ENCODE data around the gene PMPCA. TPM values are rescaled to one million over a fixed set of nuclear protein-coding genes. Genes with fewer than 3 reads are reported as not detected.

PMPCA gene
- total RNA-seq, 2 donors from 2014 or later: 89.7 to 123 TPM

GRCh38 chr9:136471802-136472487, 61.5 kb downstream of the PMPCA start:
- Mint-ChIP-seq H3K4me1 (no peaks in the 10 kb centered on the region), H3K4me3 (no peak overlapping the region), H3K9me3 (no peaks in the 10 kb centered on the region), H3K27ac (no peak overlapping the region), H3K27me3 (no peaks in the 10 kb centered on the region), H3K36me3 (ENCODE audit: low read depth) (peaks cover 96% of the 10 kb centered on the region)
- ATAC-seq (replicated peaks): no peak

- Mint-ChIP-seq H3K4me1 (no peaks in the 10 kb centered on the region), H3K36me3 (ENCODE audit: low read depth) (peaks cover 96% of the 10 kb centered on the region), H3K27ac (no peak overlapping the region), H3K27me3 (no peaks in the 10 kb centered on the region), H3K4me3 (no peak overlapping the region), H3K9me3 (no peaks in the 10 kb centered on the region)
- no peak for ATAC-seq (replicated peaks)
These were observed 62.3 kb downstream of the PMPCA start for GRCh38 chr9:136472640-136473353.

- ATAC-seq (replicated peaks): no peak
- Mint-ChIP-seq H3K36me3 (ENCODE audit: low read depth) (peaks cover 96% of the 10 kb centered on the region), H3K4me1 (no peaks in the 10 kb centered on the region), H3K27ac (no peak overlapping the region), H3K9me3 (no peaks in the 10 kb centered on the region), H3K27me3 (no peaks in the 10 kb centered on the region), H3K4me3 (no peak overlapping the region)
These were observed 62.9 kb downstream of the PMPCA start for GRCh38 chr9:136473354-136473721.

Other genes starting within 250 kb of the PMPCA start
- under 1 TPM in 1 of 2 donors, not detected in 1; 0.16 TPM for gene LHX3, start 205.5 kb upstream of the PMPCA start, total RNA-seq
- 10 to 100 TPM; 25.9 to 28.5 TPM for gene QSOX2, start 164.8 kb upstream of the PMPCA start, total RNA-seq
- gene CCDC187, start 106.6 kb upstream of the PMPCA start, total RNA-seq: under 1 TPM in 1 of 2 donors, not detected in 1; 0.02 TPM
- gene GPSM1, start 83.1 kb upstream of the PMPCA start, total RNA-seq: 10 to 100 TPM in 1 of 2 donors, 1 to 10 TPM in 1; 5.9 to 16.3 TPM
- 10 to 100 TPM; 10.3 to 24.0 TPM for gene DNLZ, start 46.9 kb upstream of the PMPCA start, total RNA-seq
- 1 to 10 TPM; 6.1 to 6.4 TPM for gene CARD9, start 37.0 kb upstream of the PMPCA start, total RNA-seq
- 10 to 100 TPM; 16.3 to 21.9 TPM for gene SNAPC4, start 10.5 kb upstream of the PMPCA start, total RNA-seq
- 10 to 100 TPM; 56.3 to 81.0 TPM for gene ENTR1, start within 50 bp of the PMPCA start, total RNA-seq
- gene INPP5E, start 29.2 kb downstream of the PMPCA start, total RNA-seq: 10 to 100 TPM; 14.2 to 18.2 TPM
- gene SEC16A, start 72.4 kb downstream of the PMPCA start, total RNA-seq: 10 to 100 TPM; 56.0 to 85.3 TPM
- 10 to 100 TPM; 63.8 to 65.9 TPM for gene NOTCH1, start 135.4 kb downstream of the PMPCA start, total RNA-seq

All from activated T-helper 17 cell treated with anti-CD3 and anti-CD28 coated beads, Interleukin-2, amount 50 U/mL, for 72 hours (primary cell).